Neural progenitor cell (in vitro differentiated cells): ENCODE data around the gene PRR14L. TPM values are rescaled to one million over a fixed set of nuclear protein-coding genes. Genes with fewer than 3 reads are reported as not detected.

ENCODE experiments used
- DNase-seq: peaks from one replicate; pipeline ENCODE4 v3.0.0-alpha.2; 2016; ENCODE audit warnings: low spot score
- H2AFZ ChIP-seq: fragments of 200-600 bp; sonication (generic); replicated peaks from 2 replicates; pipeline ENCODE4 v1.6.1; 2016; ENCODE audit warnings: antibody characterized with exemption
- H3F3A ChIP-seq: fragments of 200-600 bp; sonication (generic); 2 replicates; pipeline ENCODE4 v1.6.1; 2016; ENCODE audit warnings: antibody characterized with exemption, low read depth
- H3K27ac ChIP-seq: fragments of 200-600 bp; sonication (generic); 2 replicates; pipeline ENCODE4 v1.5.1; 2016; ENCODE audit warnings: mild to moderate bottlenecking
- H3K27me3 ChIP-seq: fragments of 200-600 bp; sonication (generic); 2 replicates; pipeline ENCODE4 v1.6.1; 2016; ENCODE audit warnings: mild to moderate bottlenecking, moderate library complexity
- H3K36me3 ChIP-seq: fragments of 200-600 bp; sonication (generic); 2 replicates; pipeline ENCODE4 v1.5.1; 2016
- H3K4me1 ChIP-seq: fragments of 200-600 bp; sonication (generic); 2 replicates; pipeline ENCODE4 v1.6.1; 2016; ENCODE audit warnings: mixed run types
- H3K4me2 ChIP-seq: fragments of 200-600 bp; sonication (generic); 2 replicates; pipeline ENCODE4 v1.6.1; 2016
- H3K4me3 ChIP-seq: fragments of 200-600 bp; sonication (generic); 2 replicates; pipeline ENCODE4 v1.5.1; 2016
- H3K79me2 ChIP-seq: fragments of 200-600 bp; sonication (generic); 2 replicates; pipeline ENCODE4 v1.6.1; 2016; ENCODE audit warnings: low read depth
- H3K9ac ChIP-seq: fragments of 200-600 bp; sonication (generic); 2 replicates; pipeline ENCODE4 v1.6.1; 2016
- H3K9me3 ChIP-seq: fragments of 200-600 bp; sonication (generic); 2 replicates; pipeline ENCODE4 v1.5.1; 2016; ENCODE audit warnings: low read depth
- H4K20me1 ChIP-seq: fragments of 200-600 bp; sonication (generic); 2 replicates; pipeline ENCODE4 v1.6.1; 2016; ENCODE audit warnings: low read depth
- H3K27ac Mint-ChIP-seq: 3 replicates; pipeline ENCODE4 v1.8.0; 2021; ENCODE audit warnings: mixed read lengths
- H3K27me3 Mint-ChIP-seq: 2 replicates; pipeline ENCODE4 v1.8.0; 2022; ENCODE audit warnings: low read depth, mild to moderate bottlenecking, inconsistent platforms, moderate library complexity, mixed read lengths; ENCODE audit not compliant: insufficient read depth
- H3K36me3 Mint-ChIP-seq: 3 replicates; pipeline ENCODE4 v1.8.0; 2021; ENCODE audit warnings: mixed read lengths
- H3K4me1 Mint-ChIP-seq: 3 replicates; pipeline ENCODE4 v1.8.0; 2021; ENCODE audit warnings: mixed read lengths
- H3K4me3 Mint-ChIP-seq: 3 replicates; pipeline ENCODE4 v1.8.0; 2021; ENCODE audit warnings: mild to moderate bottlenecking, moderate library complexity, mixed read lengths
- H3K9me3 Mint-ChIP-seq: 3 replicates; pipeline ENCODE4 v1.8.0; 2020; ENCODE audit warnings: mixed read lengths
- EZH2 ChIP-seq: fragments of 200-600 bp; sonication (generic); IDR thresholded peaks from 2 replicates; pipeline ENCODE4 v1.6.1; 2017; ENCODE audit warnings: antibody characterized with exemption, mild to moderate bottlenecking, moderate library complexity
- EZH2phosphoT487 ChIP-seq: fragments of 200-600 bp; sonication (generic); IDR thresholded peaks from 2 replicates; pipeline ENCODE4 v1.6.1; 2017; ENCODE audit warnings: antibody characterized with exemption
- total RNA-seq: library from RNA; depleted of rRNA; stranded (reverse); fragments of >200 nt; gene quantifications from 2 replicates; pipeline ENCODE4 v1.2.3, GENCODE V29; 2015; ENCODE audit warnings: low replicate concordance
- TF ChIP-seq, protein P1 (sequence below): fragments of 200-600 bp; sonication (generic); IDR thresholded peaks from 2 replicates; pipeline ENCODE4 v1.5.1; 2017; ENCODE audit warnings: antibody characterized with exemption, mild to moderate bottlenecking

Gene PRR14L
- total RNA-seq, 1 donor from 2014 or later: 74.2 TPM

DNA sequence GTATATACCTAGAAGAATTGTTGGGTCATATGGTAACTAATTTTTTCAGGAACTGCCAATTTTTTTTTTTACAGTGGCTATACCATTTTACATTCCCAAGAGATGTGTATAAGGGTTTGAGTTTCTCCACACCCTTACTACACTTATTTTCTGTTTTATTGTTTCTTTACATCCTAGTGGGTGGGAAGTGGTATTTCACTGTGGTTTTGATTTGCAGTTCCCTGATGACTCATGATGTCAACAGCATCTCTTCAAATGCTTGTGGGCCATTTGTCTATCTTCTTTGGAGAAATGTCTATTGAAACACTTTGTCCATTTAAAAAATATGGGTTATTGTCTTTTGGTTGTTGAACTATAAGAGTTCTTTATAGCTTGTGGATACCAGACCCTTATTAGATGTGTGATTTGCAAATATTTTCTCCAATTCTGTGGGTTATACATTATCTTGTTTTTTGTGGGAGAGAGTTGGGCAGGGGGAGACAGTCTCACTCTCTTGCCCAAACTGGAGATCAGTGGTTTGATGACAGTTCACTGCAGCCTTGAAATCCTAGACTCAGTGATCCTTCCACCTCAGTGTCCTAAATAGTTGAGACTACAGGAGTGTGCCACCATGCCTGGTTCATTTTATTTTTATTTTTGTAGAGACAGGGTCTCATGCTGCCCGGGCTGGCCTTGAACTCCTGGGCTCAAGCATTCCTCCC lies 57.6 kb downstream of the PRR14L start:
- Mint-ChIP-seq H3K27me3 (no peaks in the 10 kb centered on the region), H3K36me3 (peaks cover 24% of the 10 kb centered on the region), H3K4me1 (no peaks in the 10 kb centered on the region), H3K9me3 (no peaks in the 10 kb centered on the region), H3K27ac (no peak overlapping the region), H3K4me3 (no peak overlapping the region)
- H2AFZ ChIP-seq: no peak overlapping the region
- H3K27me3 ChIP-seq: no peaks in the 10 kb centered on the region
- no peak overlapping the region for H3K27ac ChIP-seq
- no peaks in the 10 kb centered on the region for H3K9me3 ChIP-seq
- no peaks in the 10 kb centered on the region for H3F3A ChIP-seq
- no peak for DNase-seq
- no peaks in the 10 kb centered on the region for H3K79me2 ChIP-seq
- peaks cover 21% of the 10 kb centered on the region for H3K36me3 ChIP-seq
- H3K4me1 ChIP-seq: no peaks in the 10 kb centered on the region
- no peak overlapping the region for H3K4me2 ChIP-seq
- no peak overlapping the region for H3K9ac ChIP-seq
- TF ChIP-seq, protein P1, sequence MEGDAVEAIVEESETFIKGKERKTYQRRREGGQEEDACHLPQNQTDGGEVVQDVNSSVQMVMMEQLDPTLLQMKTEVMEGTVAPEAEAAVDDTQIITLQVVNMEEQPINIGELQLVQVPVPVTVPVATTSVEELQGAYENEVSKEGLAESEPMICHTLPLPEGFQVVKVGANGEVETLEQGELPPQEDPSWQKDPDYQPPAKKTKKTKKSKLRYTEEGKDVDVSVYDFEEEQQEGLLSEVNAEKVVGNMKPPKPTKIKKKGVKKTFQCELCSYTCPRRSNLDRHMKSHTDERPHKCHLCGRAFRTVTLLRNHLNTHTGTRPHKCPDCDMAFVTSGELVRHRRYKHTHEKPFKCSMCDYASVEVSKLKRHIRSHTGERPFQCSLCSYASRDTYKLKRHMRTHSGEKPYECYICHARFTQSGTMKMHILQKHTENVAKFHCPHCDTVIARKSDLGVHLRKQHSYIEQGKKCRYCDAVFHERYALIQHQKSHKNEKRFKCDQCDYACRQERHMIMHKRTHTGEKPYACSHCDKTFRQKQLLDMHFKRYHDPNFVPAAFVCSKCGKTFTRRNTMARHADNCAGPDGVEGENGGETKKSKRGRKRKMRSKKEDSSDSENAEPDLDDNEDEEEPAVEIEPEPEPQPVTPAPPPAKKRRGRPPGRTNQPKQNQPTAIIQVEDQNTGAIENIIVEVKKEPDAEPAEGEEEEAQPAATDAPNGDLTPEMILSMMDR: no peak
- TF ChIP-seq EZH2phosphoT487 (no peak), EZH2 (no peak)
- no peaks in the 10 kb centered on the region for H4K20me1 ChIP-seq
- H3K4me3 ChIP-seq: no peak overlapping the region

DNA sequence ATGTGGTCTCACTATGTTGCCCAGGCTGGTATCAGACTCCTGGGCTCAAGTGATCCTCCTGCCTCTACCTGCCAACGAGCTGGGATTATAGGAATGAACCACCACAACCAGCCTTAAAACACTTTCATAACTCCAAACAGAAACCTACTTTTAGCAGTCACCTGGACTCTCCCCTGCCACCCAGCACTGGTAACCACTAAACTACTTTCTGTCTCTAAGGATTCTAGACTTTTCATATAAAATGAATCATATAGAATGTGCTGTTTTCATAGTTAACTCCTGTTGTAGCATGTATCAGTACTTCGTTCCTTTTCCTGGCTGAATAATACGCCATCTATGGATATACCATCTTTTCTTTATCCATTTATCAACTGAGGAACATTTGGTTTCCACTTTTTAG lies 58.5 kb downstream of the PRR14L start:
- Histone ChIP-seq H3K4me1 (no peaks in the 10 kb centered on the region), H3K4me3 (no peak overlapping the region), H3K36me3 (peaks cover 25% of the 10 kb centered on the region), H3K4me2 (no peak overlapping the region), H3K9me3 (no peaks in the 10 kb centered on the region), H4K20me1 (no peaks in the 10 kb centered on the region), H3K27ac (no peak overlapping the region), H3K79me2 (no peaks in the 10 kb centered on the region), H3F3A (no peaks in the 10 kb centered on the region), H3K27me3 (no peaks in the 10 kb centered on the region), H3K9ac (no peak overlapping the region), H2AFZ (no peak overlapping the region)
- no peak overlapping the region for H3K27ac Mint-ChIP-seq
- no peaks in the 10 kb centered on the region for H3K9me3 Mint-ChIP-seq
- DNase-seq: no peak
- peaks cover 23% of the 10 kb centered on the region for H3K36me3 Mint-ChIP-seq
- H3K4me1 Mint-ChIP-seq: no peaks in the 10 kb centered on the region
- TF ChIP-seq EZH2: no peak
- no peak for TF ChIP-seq EZH2phosphoT487
- TF ChIP-seq, protein P1: no peak
- no peak overlapping the region for H3K4me3 Mint-ChIP-seq
- no peaks in the 10 kb centered on the region for H3K27me3 Mint-ChIP-seq

GRCh38 chr22:31683181-31684105 lies 66.5 kb downstream of the PRR14L start:
- Mint-ChIP-seq H3K27me3 (peaks cover 5% of the 10 kb centered on the region), H3K36me3 (peaks cover 22% of the 10 kb centered on the region), H3K4me3 (no peak overlapping the region), H3K27ac (peak overlapping the region; percentile 44), H3K9me3 (no peaks in the 10 kb centered on the region), H3K4me1 (no peaks in the 10 kb centered on the region)
- Histone ChIP-seq H3K4me2 (no peak overlapping the region), H3K9ac (no peak overlapping the region), H3K4me1 (no peaks in the 10 kb centered on the region), H3K9me3 (no peaks in the 10 kb centered on the region), H3K27ac (no peak overlapping the region), H3K79me2 (no peaks in the 10 kb centered on the region), H3F3A (peaks cover 24% of the 10 kb centered on the region), H4K20me1 (no peaks in the 10 kb centered on the region), H3K4me3 (no peak overlapping the region), H2AFZ (no peak overlapping the region), H3K36me3 (peaks cover 7% of the 10 kb centered on the region), H3K27me3 (no peaks in the 10 kb centered on the region)
- no peak for TF ChIP-seq EZH2phosphoT487
- no peak for TF ChIP-seq EZH2
- TF ChIP-seq, protein P1: no peak
- no peak for DNase-seq
